SK-N-SH treated with all-trans-retinoic acid at 6 μM for 48 hours (cell line): ENCODE results near the gene DNMT3A.

ENCODE experiments used
- GLIS3 ChIP-seq: fragments of 250-450 bp; sonication (Bioruptor Pico); IDR thresholded peaks from 2 replicates; pipeline ENCODE4 v1.5.0; 2020; ENCODE audit warnings: mild to moderate bottlenecking, moderate library complexity
- ZFP3 ChIP-seq: fragments of 250-450 bp; sonication (Bioruptor Pico); IDR thresholded peaks from 2 replicates; pipeline ENCODE4 v1.5.0; 2020; ENCODE audit warnings: mild to moderate bottlenecking, moderate library complexity
- TF ChIP-seq, protein P1 (sequence below): fragments of 250-450 bp; sonication (Bioruptor Pico); IDR thresholded peaks from 2 replicates; pipeline ENCODE4 v1.8.0; 2020; ENCODE audit warnings: mild to moderate bottlenecking, moderate library complexity, borderline replicate concordance
- TF ChIP-seq, protein P2 (sequence below): fragments of 250-450 bp; sonication (Bioruptor Pico); IDR thresholded peaks from 2 replicates; pipeline ENCODE4 v1.5.0; 2020; ENCODE audit warnings: mild to moderate bottlenecking, moderate library complexity

DNA sequence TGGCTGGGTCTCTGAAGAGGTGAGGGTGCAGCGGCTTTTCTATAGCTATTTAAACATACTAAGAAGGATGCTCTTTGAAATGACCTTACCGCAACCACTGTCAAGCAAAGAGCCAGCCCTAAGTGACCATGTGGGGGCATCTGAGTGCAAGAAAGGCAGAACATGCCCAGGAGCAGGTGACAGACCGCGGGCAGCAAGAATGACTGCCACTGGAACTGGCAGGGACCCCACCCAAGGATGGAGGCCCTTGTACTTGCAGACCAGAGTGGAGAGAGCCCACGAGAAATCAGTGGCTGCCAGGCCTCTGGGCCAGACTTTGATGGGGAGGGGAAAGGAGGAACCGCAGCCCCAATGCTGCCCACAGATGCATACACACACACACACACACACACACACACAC is 33.1 kb downstream of the DNMT3A start:
- TF ChIP-seq ZFP3 (CRISPR knock-in tag) (no peak), GLIS3 (CRISPR knock-in tag) (no peak)
- TF ChIP-seq, protein P1, sequence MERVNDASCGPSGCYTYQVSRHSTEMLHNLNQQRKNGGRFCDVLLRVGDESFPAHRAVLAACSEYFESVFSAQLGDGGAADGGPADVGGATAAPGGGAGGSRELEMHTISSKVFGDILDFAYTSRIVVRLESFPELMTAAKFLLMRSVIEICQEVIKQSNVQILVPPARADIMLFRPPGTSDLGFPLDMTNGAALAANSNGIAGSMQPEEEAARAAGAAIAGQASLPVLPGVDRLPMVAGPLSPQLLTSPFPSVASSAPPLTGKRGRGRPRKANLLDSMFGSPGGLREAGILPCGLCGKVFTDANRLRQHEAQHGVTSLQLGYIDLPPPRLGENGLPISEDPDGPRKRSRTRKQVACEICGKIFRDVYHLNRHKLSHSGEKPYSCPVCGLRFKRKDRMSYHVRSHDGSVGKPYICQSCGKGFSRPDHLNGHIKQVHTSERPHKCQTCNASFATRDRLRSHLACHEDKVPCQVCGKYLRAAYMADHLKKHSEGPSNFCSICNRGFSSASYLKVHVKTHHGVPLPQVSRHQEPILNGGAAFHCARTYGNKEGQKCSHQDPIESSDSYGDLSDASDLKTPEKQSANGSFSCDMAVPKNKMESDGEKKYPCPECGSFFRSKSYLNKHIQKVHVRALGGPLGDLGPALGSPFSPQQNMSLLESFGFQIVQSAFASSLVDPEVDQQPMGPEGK (CRISPR knock-in tag): no peak
- TF ChIP-seq, protein P2, sequence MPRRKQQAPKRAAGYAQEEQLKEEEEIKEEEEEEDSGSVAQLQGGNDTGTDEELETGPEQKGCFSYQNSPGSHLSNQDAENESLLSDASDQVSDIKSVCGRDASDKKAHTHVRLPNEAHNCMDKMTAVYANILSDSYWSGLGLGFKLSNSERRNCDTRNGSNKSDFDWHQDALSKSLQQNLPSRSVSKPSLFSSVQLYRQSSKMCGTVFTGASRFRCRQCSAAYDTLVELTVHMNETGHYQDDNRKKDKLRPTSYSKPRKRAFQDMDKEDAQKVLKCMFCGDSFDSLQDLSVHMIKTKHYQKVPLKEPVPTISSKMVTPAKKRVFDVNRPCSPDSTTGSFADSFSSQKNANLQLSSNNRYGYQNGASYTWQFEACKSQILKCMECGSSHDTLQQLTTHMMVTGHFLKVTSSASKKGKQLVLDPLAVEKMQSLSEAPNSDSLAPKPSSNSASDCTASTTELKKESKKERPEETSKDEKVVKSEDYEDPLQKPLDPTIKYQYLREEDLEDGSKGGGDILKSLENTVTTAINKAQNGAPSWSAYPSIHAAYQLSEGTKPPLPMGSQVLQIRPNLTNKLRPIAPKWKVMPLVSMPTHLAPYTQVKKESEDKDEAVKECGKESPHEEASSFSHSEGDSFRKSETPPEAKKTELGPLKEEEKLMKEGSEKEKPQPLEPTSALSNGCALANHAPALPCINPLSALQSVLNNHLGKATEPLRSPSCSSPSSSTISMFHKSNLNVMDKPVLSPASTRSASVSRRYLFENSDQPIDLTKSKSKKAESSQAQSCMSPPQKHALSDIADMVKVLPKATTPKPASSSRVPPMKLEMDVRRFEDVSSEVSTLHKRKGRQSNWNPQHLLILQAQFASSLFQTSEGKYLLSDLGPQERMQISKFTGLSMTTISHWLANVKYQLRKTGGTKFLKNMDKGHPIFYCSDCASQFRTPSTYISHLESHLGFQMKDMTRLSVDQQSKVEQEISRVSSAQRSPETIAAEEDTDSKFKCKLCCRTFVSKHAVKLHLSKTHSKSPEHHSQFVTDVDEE (CRISPR knock-in tag): no peak
